ENCODE measurements around the gene HECTD4. TPM values are rescaled to one million over a fixed set of nuclear protein-coding genes. Genes with fewer than 3 reads are reported as not detected.

The HECTD4 gene
- total and polyA plus RNA-seq, 4 donors = 4.3 to 80.1 (median 25.5) TPM

DNA sequence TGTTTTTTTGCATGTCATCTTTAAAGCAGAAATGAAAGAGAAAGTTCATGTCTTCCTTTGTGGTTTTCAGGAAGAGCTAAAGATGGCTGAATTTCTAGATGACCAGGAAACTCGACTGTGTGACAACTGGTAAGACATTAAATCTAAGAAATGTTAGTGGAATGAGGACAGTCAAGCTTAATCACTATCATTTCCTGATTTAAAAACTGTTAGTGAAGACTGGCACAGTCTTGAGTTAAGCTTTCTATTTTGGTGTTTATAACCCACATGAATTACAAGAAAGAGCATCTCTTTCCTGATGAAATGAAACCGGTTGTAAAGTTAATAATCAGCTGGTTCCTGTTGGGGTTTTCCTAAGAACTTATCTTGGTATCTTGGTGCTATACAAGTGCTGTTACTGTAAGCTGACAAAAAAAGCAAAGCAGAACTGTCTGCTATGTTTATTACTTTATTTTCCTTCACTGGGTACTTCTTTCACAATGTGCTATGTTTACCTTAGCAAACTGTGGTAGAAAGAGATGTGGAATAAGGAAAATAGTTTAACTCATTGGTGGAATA is 251.7 kb downstream of the HECTD4 start:
- H3K9me3 ChIP-seq (ENCODE audit: control insufficient read depth in 4 of 4, low read length in 3 of 4) = no peaks in the 10 kb centered on the region
- DNase-seq (ENCODE audit: low spot score) = no peak
- WGBS = 10% methylated on average over 2 of the region's 2 CpGs
- H3K9ac ChIP-seq (ENCODE audit: low read depth in 1 of 2, low read length in 2 of 2) = no peak overlapping the region
- peaks cover 14 to 27% (median 18%) of the 10 kb centered on the region in 4 donors for H3K4me1 ChIP-seq (ENCODE audit: control insufficient read depth in 4 of 4, insufficient read depth in 4 of 4, low read length in 3 of 4)
- TF ChIP-seq YY1 (IDR thresholded peaks at IDR 0.05) = peak; percentile 87
- TF ChIP-seq, protein P1, sequence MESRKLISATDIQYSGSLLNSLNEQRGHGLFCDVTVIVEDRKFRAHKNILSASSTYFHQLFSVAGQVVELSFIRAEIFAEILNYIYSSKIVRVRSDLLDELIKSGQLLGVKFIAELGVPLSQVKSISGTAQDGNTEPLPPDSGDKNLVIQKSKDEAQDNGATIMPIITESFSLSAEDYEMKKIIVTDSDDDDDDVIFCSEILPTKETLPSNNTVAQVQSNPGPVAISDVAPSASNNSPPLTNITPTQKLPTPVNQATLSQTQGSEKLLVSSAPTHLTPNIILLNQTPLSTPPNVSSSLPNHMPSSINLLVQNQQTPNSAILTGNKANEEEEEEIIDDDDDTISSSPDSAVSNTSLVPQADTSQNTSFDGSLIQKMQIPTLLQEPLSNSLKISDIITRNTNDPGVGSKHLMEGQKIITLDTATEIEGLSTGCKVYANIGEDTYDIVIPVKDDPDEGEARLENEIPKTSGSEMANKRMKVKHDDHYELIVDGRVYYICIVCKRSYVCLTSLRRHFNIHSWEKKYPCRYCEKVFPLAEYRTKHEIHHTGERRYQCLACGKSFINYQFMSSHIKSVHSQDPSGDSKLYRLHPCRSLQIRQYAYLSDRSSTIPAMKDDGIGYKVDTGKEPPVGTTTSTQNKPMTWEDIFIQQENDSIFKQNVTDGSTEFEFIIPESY (IDR thresholded peaks at IDR 0.05) = no peak
- TF ChIP-seq EGR1 (IDR thresholded peaks at IDR 0.05; ENCODE audit: low read depth in 2 of 2) = no peak
- TF ChIP-seq HNF4G (IDR thresholded peaks at IDR 0.05) = no peak
- TF ChIP-seq GABPA (IDR thresholded peaks at IDR 0.05 in 1 of 2, conservative IDR thresholded peaks at IDR 0.05 in 1 of 2) = no peak
- no peak for TF ChIP-seq HNF4A (conservative IDR thresholded peaks at IDR 0.05)
- TF ChIP-seq NR2F2 (IDR thresholded peaks at IDR 0.05) = no peak
- TF ChIP-seq, protein P2, sequence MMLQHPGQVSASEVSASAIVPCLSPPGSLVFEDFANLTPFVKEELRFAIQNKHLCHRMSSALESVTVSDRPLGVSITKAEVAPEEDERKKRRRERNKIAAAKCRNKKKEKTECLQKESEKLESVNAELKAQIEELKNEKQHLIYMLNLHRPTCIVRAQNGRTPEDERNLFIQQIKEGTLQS (IDR thresholded peaks at IDR 0.05) = no peak
- TF ChIP-seq JUND (IDR thresholded peaks at IDR 0.05) = no peak
- TF ChIP-seq SP1 (IDR thresholded peaks at IDR 0.05) = peak; percentile 19
- TF ChIP-seq FOXA1 (IDR thresholded peaks at IDR 0.05) = no peak
- TF ChIP-seq FOXA2 (IDR thresholded peaks at IDR 0.05) = peak; percentile 64
- H3K36me3 ChIP-seq (ENCODE audit: control insufficient read depth in 4 of 4, insufficient read depth in 3 of 4, low read depth in 1 of 4, low read length in 3 of 4) = peaks cover 5 to 12% (median 6%) of the 10 kb centered on the region in 4 donors
- H3K27me3 ChIP-seq (ENCODE audit: control insufficient read depth in 4 of 4, insufficient read depth in 4 of 4, low read length in 3 of 4) = no peaks in the 10 kb centered on the region
- peak overlapping the region; percentile 4 to 23 (median 17) for H3K4me3 ChIP-seq (ENCODE audit: low read depth in 1 of 3, low read length in 3 of 3)
- peak overlapping the region; percentile 61 to 86 for H3K27ac ChIP-seq (ENCODE audit: low read depth in 1 of 2, low read length in 2 of 2)

DNA sequence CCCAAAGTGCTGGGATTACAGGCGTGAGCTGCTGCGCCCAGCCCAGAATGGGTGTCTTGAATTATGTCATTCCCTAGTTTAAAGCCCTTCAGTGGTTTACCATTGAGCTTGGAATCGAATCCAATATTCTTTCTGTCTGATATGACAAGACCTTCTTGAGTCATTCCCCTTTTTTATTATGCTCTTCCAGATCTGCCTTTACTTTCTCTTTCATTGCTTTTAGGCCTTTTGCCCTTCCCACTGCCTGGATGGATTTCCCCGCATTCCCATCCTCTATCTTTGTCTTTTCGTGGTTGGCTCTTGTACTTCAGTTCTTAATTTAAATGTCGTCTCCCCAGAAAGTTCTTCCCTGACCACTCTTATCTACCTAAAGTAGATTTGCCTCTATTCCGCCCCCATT is 255.3 kb downstream of the HECTD4 start:
- WGBS = 84% methylated on average over 7 of the region's 7 CpGs
- TF ChIP-seq FOXA1 (IDR thresholded peaks at IDR 0.05) (no peak), JUND (IDR thresholded peaks at IDR 0.05) (no peak), EGR1 (IDR thresholded peaks at IDR 0.05; ENCODE audit: low read depth in 2 of 2) (no peak), FOXA2 (IDR thresholded peaks at IDR 0.05) (no peak), TAF1 (conservative IDR thresholded peaks at IDR 0.05) (no peak), HNF4A (conservative IDR thresholded peaks at IDR 0.05) (no peak), GABPA (IDR thresholded peaks at IDR 0.05 in 1 of 2, conservative IDR thresholded peaks at IDR 0.05 in 1 of 2) (no peak)
- Histone ChIP-seq H3K27ac (ENCODE audit: low read depth in 1 of 2, low read length in 2 of 2) (peak overlapping the region; percentile 3 to 20), H3K9me3 (ENCODE audit: control insufficient read depth in 4 of 4, low read length in 3 of 4) (no peaks in the 10 kb centered on the region), H3K9ac (ENCODE audit: low read depth in 1 of 2, low read length in 2 of 2) (no peak overlapping the region), H3K27me3 (ENCODE audit: control insufficient read depth in 4 of 4, insufficient read depth in 4 of 4, low read length in 3 of 4) (no peaks in the 10 kb centered on the region), H3K4me1 (ENCODE audit: control insufficient read depth in 4 of 4, insufficient read depth in 4 of 4, low read length in 3 of 4) (peaks cover 16 to 32% (median 18%) of the 10 kb centered on the region in 4 donors), H3K36me3 (ENCODE audit: control insufficient read depth in 4 of 4, insufficient read depth in 3 of 4, low read depth in 1 of 4, low read length in 3 of 4) (no peaks in the 10 kb centered on the region), H3K4me3 (ENCODE audit: low read depth in 1 of 3, low read length in 3 of 3) (peak overlapping the region in 1 of 3 donors; percentile 69)
- no peak for DNase-seq (ENCODE audit: low spot score)

DNA sequence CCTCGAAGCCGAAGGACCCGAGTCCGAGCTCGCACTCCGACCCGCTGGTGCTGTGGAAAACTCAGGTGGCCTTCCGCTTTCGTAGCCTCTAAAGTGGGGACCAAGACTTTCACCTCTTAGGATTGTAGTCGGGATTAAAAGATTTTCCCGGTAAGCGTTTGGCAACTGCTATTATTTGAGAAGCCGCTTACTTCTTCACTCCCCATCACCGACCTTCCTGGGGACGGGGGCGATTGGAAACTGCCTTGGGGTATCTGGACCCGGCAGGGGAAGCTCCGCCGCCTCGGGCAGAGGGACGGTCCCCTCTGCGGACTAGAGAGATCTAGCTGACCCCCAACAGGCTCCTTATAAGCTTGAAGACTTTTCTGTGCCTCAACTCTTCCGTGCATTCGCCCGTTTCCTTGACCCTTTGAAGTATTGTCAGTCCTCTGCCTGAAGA is 256.2 kb downstream of the HECTD4 start:
- H3K27ac ChIP-seq (ENCODE audit: low read depth in 1 of 2, low read length in 2 of 2) = peak overlapping the region; percentile 85
- H3K9me3 ChIP-seq (ENCODE audit: control insufficient read depth in 4 of 4, low read length in 3 of 4) = no peaks in the 10 kb centered on the region
- no peaks in the 10 kb centered on the region for H3K36me3 ChIP-seq (ENCODE audit: control insufficient read depth in 4 of 4, insufficient read depth in 3 of 4, low read depth in 1 of 4, low read length in 3 of 4)
- TF ChIP-seq RXRA (IDR thresholded peaks at IDR 0.05) (no peak), FOXA2 (IDR thresholded peaks at IDR 0.05) (no peak), TAF1 (conservative IDR thresholded peaks at IDR 0.05) (no peak), HNF4G (IDR thresholded peaks at IDR 0.05) (no peak)
- TF ChIP-seq, protein P2 (IDR thresholded peaks at IDR 0.05) = no peak
- H3K4me1 ChIP-seq (ENCODE audit: control insufficient read depth in 4 of 4, insufficient read depth in 4 of 4, low read length in 3 of 4) = peaks cover 14 to 31% (median 18%) of the 10 kb centered on the region in 4 donors
- H3K9ac ChIP-seq (ENCODE audit: low read depth in 1 of 2, low read length in 2 of 2) = peak overlapping the region; percentile 81 to 90
- H3K4me3 ChIP-seq (ENCODE audit: low read depth in 1 of 3, low read length in 3 of 3) = peak overlapping the region; percentile 69 to 90 (median 88)
- DNase-seq (ENCODE audit: low spot score) = no peak
- no peaks in the 10 kb centered on the region for H3K27me3 ChIP-seq (ENCODE audit: control insufficient read depth in 4 of 4, insufficient read depth in 4 of 4, low read length in 3 of 4)
- WGBS = 6% methylated on average over 25 of the region's 25 CpGs

All from liver (tissue), 9 donors.